Lower leg skin (tissue), 3 donors: ENCODE data around the gene DIRAS1.

Source experiments
- CTCF ChIP-seq, 3 donors: fragments of 450-650 bp; IDR thresholded peaks; one replicate each; pipeline ENCODE4 v1.5.1; 2016; ENCODE audit warnings: antibody characterized with exemption in 3 of 3, mild to moderate bottlenecking in 3 of 3, moderate library complexity in 2 of 3
- POLR2A ChIP-seq, 2 donors: fragments of 450-650 bp; IDR thresholded peaks; one replicate each; pipeline ENCODE4 v1.6.1; 2016 to 2017; ENCODE audit warnings: antibody characterized with exemption in 2 of 2, mild to moderate bottlenecking in 1 of 2, moderate library complexity in 1 of 2

DNA sequence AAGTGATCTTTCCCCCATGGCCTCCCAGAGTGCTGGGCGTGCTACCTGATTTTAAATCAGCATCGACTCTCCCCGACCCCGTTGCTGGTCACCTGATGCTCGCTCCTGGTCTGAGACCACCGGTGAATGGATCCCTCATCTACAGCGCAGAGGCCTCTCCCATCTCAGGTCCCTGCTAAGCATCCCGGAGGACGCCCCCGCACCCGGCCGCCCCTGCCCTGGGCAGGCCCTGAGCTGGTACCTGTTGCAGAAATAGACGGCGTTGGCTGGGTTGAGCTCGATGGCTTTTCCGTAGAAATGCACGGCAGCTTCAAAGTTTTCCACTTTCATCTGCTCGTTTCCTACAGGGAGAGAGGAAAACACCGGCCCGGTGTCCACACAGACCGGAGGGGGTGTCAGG, 43.8 kb upstream of the DIRAS1 start:
- no peak for TF ChIP-seq CTCF (IDR thresholded peaks at IDR 0.05)
- no peak for TF ChIP-seq POLR2A (IDR thresholded peaks at IDR 0.05)
